Naive thymus-derived CD4-positive, alpha-beta T cell (primary cell): ENCODE data around the gene EPS8. TPM values are rescaled to one million over a fixed set of nuclear protein-coding genes. Genes with fewer than 3 reads are reported as not detected.

Source experiments
- ATAC-seq: fragments of 150-1000 bp; cut with Tn5 transposase; 2 replicates; pipeline ENCODE4 v1.10.0; 2021; ENCODE audit warnings: mild to moderate bottlenecking, moderate library complexity
- CTCF ChIA-PET: fragments of 350-600 bp; sonication (Branson Sonifier 250); formaldehyde crosslinking; loops from one replicate; lab custom pipeline; 2021; ENCODE audit warnings: antibody characterized with exemption; lab: Charles Lee
- POLR2A ChIA-PET: fragments of 350-600 bp; sonication (Branson Sonifier 250); formaldehyde crosslinking; loops from one replicate; lab custom pipeline; 2021; ENCODE audit warnings: antibody characterized with exemption, inconsistent platforms; lab: Charles Lee
- DNase-seq, 9 donors: peaks; one replicate each; pipeline versions ENCODE4 v3.0.0 to v3.0.0-alpha.2; 2020 to 2022; ENCODE audit warnings: mixed read lengths in 1 of 9
- H3K27ac ChIP-seq: one replicate; pipeline ENCODE4 v1.7.0; 2013; ENCODE audit warnings: mild to moderate bottlenecking, low read depth, low read length, moderate library complexity
- H3K27me3 ChIP-seq, 2 donors: one replicate each; pipeline ENCODE4 v1.7.0; 2013; ENCODE audit warnings: low read length in 2 of 2, mild to moderate bottlenecking in 2 of 2, moderate library complexity in 2 of 2; ENCODE audit not compliant: control insufficient read depth in 2 of 2, insufficient read depth in 2 of 2
- H3K36me3 ChIP-seq, 3 experiments: 1 replicate in 2 of 3; 2 replicates in 1 of 3; pipeline ENCODE4 v1.7.0; 2013; ENCODE audit warnings: low read length in 3 of 3, mild to moderate bottlenecking in 3 of 3, moderate library complexity in 1 of 3; ENCODE audit not compliant: insufficient read depth in 3 of 3, control insufficient read depth in 2 of 3
- H3K4me1 ChIP-seq, 2 donors: one replicate each; pipeline ENCODE4 v1.7.0; 2013; ENCODE audit warnings: low read length in 2 of 2, mild to moderate bottlenecking in 2 of 2, moderate library complexity in 1 of 2; ENCODE audit not compliant: control insufficient read depth in 2 of 2, insufficient read depth in 2 of 2
- H3K4me3 ChIP-seq: 2 replicates; pipeline ENCODE4 v1.7.0; 2013; ENCODE audit warnings: mild to moderate bottlenecking, low read length
- H3K9me3 ChIP-seq, 3 experiments: 1 replicate in 2 of 3; 2 replicates in 1 of 3; pipeline ENCODE4 v1.7.0; 2013; ENCODE audit warnings: low read length in 3 of 3; ENCODE audit not compliant: control insufficient read depth in 2 of 3
- H3K27ac Mint-ChIP-seq, 9 donors: one replicate each; pipeline ENCODE4 v1.8.0; 2020 to 2022; ENCODE audit warnings: mixed read lengths in 9 of 9, mild to moderate bottlenecking in 8 of 9, moderate library complexity in 5 of 9, inconsistent platforms in 2 of 9
- H3K27me3 Mint-ChIP-seq, 5 donors: one replicate each; pipeline ENCODE4 v1.8.0; 2021 to 2022; ENCODE audit warnings: mixed read lengths in 5 of 5, mild to moderate bottlenecking in 1 of 5
- H3K36me3 Mint-ChIP-seq, 5 donors: one replicate each; pipeline ENCODE4 v1.8.0; 2020 to 2022; ENCODE audit warnings: mixed read lengths in 5 of 5, mild to moderate bottlenecking in 3 of 5, inconsistent platforms in 1 of 5
- H3K4me1 Mint-ChIP-seq, 7 donors: one replicate each; pipeline ENCODE4 v1.8.0; 2020 to 2022; ENCODE audit warnings: mixed read lengths in 7 of 7, mild to moderate bottlenecking in 3 of 7, inconsistent platforms in 1 of 7
- H3K4me3 Mint-ChIP-seq, 10 donors: one replicate each; pipeline ENCODE4 v1.8.0; 2020 to 2022; ENCODE audit warnings: mild to moderate bottlenecking in 10 of 10, mixed read lengths in 10 of 10, moderate library complexity in 6 of 10, inconsistent platforms in 2 of 10
- H3K9me3 Mint-ChIP-seq, 11 donors: one replicate each; pipeline ENCODE4 v1.8.0; 2020 to 2022; ENCODE audit warnings: mixed read lengths in 11 of 11, mild to moderate bottlenecking in 4 of 11, inconsistent platforms in 1 of 11, moderate library complexity in 1 of 11
- intact Hi-C, 2 donors: fragments of 100-400 bp; cut with micrococcal nuclease; formaldehyde crosslinking; loops; one replicate each; pipeline ENCODE4 v1.15.1; 2023
- polyA plus RNA-seq, 2 donors: library from polyadenylated mRNA; unstranded; fragments of 300-500 nt; fragmentation: Illumina TruSeq; gene quantifications; one replicate each; pipeline ENCODE4 v1.2.3, GENCODE V29; 2021
- total RNA-seq, 6 experiments: library from RNA in 5 of 6; stranded (reverse) in 5 of 6; gene quantifications; 1 replicate in 5 of 6; 2 replicates in 1 of 6; pipeline ENCODE4 v1.2.3 and lab custom pipeline; 2021 to 2026

Gene EPS8
- total and polyA plus RNA-seq, 7 experiments from 2014 or later, result 1.9 to 3.1 (median 2.5) TPM

DNA sequence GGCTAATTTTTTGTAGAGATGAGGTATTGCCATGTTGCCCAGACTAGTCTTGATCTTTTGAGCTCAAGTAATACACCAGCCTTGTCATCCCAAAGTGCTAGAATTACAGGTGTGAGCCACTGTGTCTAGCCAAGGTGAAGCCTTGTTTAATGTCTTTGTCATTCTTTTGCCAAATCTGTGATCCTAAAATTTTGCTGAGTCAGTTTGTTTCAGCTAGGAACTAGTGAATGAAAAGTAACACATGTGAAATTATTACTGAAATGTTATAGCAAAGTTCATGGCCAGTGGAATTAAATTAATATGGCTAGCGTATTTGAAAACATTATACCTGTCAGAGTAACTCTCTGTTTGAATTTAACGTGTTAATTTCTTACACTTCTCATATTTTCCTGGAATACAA, 26.5 kb upstream of the EPS8 start:
- Histone ChIP-seq H3K9me3 (peaks cover 0 to 7% (median 0%) of the 10 kb centered on the region in 3 experiments), H3K27me3 (no peaks in the 10 kb centered on the region), H3K4me3 (no peak overlapping the region), H3K36me3 (no peaks in the 10 kb centered on the region), H3K4me1 (no peaks in the 10 kb centered on the region), H3K27ac (no peak overlapping the region)
- CTCF ChIA-PET, result no interaction called here
- Mint-ChIP-seq H3K36me3 (no peaks in the 10 kb centered on the region), H3K27me3 (peaks cover 5 to 19% (median 13%) of the 10 kb centered on the region in 5 donors), H3K4me3 (no peak overlapping the region), H3K4me1 (no peaks in the 10 kb centered on the region), H3K27ac (no peak overlapping the region), H3K9me3 (peaks cover 0 to 11% (median 3%) of the 10 kb centered on the region in 11 donors)
- POLR2A ChIA-PET, result no interaction called here
- intact Hi-C loops, result no loop called here
- DNase-seq (no peak), ATAC-seq (no peak)

DNA sequence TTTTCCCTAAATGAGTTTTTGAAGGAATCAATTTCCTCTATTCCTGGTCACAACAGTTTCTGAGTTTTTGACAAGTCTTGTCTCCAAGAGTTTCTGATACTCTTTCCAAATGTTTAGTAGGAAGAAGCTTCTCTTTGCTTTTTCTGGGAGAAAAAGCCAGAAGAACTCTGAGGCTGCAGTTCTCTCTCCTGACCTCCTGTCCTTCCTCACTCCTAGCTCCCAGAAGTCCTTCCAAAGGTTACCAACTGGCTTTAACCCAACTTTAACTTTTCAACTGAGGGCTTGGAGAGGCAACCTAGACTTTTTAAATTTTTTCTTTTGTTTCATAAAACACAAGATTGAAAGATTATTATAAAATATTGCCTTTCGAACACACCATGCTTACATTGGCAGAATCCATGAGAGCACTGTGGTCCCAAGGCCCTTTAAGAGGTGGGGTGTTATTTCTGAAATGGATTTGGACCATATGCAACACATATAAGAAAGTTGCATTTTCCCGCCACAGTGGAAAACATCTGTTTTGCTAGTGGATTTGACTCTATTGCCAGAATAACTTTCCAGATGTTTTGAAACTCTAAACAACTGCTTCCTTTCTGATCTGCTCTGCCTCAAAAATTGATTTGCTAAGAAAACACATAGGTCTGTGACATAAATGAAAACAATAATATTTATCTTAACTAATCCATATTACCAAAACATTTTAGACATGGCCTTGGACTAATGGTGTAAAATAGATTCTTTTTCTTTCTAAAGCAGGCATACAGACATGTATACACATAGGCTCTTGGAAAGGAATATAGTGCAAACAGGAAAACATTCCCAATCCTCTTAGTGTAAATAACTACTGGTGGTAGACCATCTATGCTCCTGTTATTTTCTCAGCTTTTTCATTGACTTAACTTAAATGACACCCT, 22.3 kb upstream of the EPS8 start:
- no peaks in the 10 kb centered on the region for H3K9me3 ChIP-seq
- no peak for DNase-seq
- Mint-ChIP-seq H3K27me3 (peaks cover 5 to 24% (median 12%) of the 10 kb centered on the region in 5 donors), H3K27ac (no peak overlapping the region), H3K4me3 (no peak overlapping the region), H3K36me3 (no peaks in the 10 kb centered on the region), H3K9me3 (no peaks in the 10 kb centered on the region), H3K4me1 (peaks cover 0 to 1% (median 0%) of the 10 kb centered on the region in 7 donors)
- ATAC-seq, result no peak
- POLR2A ChIA-PET, result interaction anchor here (1.6 kb wide), 1 partner anchor 23 kb away, joined by 3 read pairs; the partner anchor contains the start of gene EPS8
- intact Hi-C loops, result no loop called here
- CTCF ChIA-PET, result no interaction called here
- no peak overlapping the region for H3K27ac ChIP-seq
- H3K4me3 ChIP-seq, result no peak overlapping the region
- no peaks in the 10 kb centered on the region for H3K4me1 ChIP-seq
- no peaks in the 10 kb centered on the region for H3K27me3 ChIP-seq
- H3K36me3 ChIP-seq, result no peaks in the 10 kb centered on the region

DNA sequence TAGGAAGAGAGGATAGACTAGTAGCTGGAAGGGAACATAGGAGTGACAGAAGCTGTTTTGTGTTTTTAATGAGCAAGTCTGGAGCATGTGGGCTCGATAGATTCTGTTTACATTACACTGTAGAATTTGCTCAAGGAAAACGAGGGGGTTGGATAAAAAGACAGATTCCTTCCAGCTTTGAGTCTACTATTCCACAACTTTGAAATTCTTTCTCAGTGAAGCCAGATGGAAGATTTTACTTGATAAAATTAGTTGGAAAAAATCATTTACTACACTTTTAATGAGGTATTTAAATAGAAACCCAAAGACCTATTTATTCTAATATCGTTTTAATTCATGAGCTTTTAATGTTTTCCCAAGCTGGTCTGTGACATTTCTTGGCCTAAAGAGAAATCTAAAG, 19.5 kb upstream of the EPS8 start:
- no peak overlapping the region for H3K4me3 ChIP-seq
- Mint-ChIP-seq H3K9me3 (no peaks in the 10 kb centered on the region), H3K36me3 (no peaks in the 10 kb centered on the region), H3K4me1 (peaks cover 0 to 1% (median 0%) of the 10 kb centered on the region in 7 donors), H3K27ac (no peak overlapping the region), H3K27me3 (peaks cover 5 to 25% (median 12%) of the 10 kb centered on the region in 5 donors), H3K4me3 (no peak overlapping the region)
- intact Hi-C loops, result no loop called here
- H3K27ac ChIP-seq, result no peak overlapping the region
- no peak for ATAC-seq
- no peak for DNase-seq
- no peaks in the 10 kb centered on the region for H3K4me1 ChIP-seq
- H3K9me3 ChIP-seq, result no peaks in the 10 kb centered on the region
- ChIA-PET CTCF (no interaction called here), POLR2A (no interaction called here)
- no peaks in the 10 kb centered on the region for H3K27me3 ChIP-seq
- no peaks in the 10 kb centered on the region for H3K36me3 ChIP-seq

DNA sequence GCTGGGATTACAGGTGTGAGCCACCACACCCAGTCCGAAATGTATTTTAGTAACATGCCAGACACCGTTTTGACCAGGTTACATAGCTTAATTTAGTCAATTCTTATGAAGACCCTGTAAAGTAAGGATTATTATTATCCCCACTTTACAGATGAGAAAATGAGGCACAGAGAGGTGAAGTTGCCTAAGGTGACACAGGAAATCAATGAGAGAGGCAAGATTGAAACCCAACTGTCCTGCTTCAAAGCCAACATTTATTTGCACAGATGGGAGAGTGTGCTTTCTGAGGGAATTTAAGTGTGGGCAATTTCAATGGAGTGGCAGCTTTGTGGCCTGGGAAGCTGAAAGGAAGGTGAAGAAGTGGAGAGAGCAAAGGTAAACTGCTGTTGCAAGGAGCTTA, 19.1 kb upstream of the EPS8 start:
- intact Hi-C loops, result no loop called here
- no peak overlapping the region for H3K4me3 Mint-ChIP-seq
- no peaks in the 10 kb centered on the region for H3K9me3 Mint-ChIP-seq
- POLR2A ChIA-PET, result no interaction called here
- no peaks in the 10 kb centered on the region for H3K4me1 ChIP-seq
- no peaks in the 10 kb centered on the region for H3K36me3 Mint-ChIP-seq
- H3K27me3 ChIP-seq, result no peaks in the 10 kb centered on the region
- ATAC-seq (no peak), DNase-seq (no peak)
- no peak overlapping the region for H3K27ac ChIP-seq
- no peaks in the 10 kb centered on the region for H3K9me3 ChIP-seq
- no peak overlapping the region for H3K27ac Mint-ChIP-seq
- CTCF ChIA-PET, result no interaction called here
- H3K4me3 ChIP-seq, result no peak overlapping the region
- peaks cover 0 to 1% (median 0%) of the 10 kb centered on the region in 7 donors for H3K4me1 Mint-ChIP-seq
- peaks cover 5 to 25% (median 10%) of the 10 kb centered on the region in 5 donors for H3K27me3 Mint-ChIP-seq
- H3K36me3 ChIP-seq, result no peaks in the 10 kb centered on the region

DNA sequence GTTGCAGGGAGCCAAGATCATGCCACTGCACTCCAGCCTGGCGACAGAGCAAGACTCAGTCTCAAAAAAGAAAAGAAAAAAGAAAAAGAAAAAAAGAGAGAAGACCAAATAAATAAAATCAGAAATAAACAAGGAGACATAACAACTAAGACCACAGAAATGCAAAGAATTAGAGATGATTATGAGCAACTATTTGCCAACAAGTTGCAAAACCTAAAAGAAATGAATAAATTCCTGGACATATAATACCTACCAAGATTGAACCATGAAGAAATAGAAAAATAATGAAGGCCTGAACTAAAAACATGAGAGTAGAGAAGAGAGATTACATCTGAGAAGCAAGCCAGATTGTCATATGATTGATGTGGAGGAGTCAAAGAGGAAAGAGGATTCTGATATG, 17.6 kb upstream of the EPS8 start:
- Histone ChIP-seq H3K9me3 (no peaks in the 10 kb centered on the region), H3K36me3 (no peaks in the 10 kb centered on the region), H3K27me3 (no peaks in the 10 kb centered on the region), H3K27ac (no peak overlapping the region), H3K4me3 (no peak overlapping the region), H3K4me1 (no peaks in the 10 kb centered on the region)
- Mint-ChIP-seq H3K36me3 (no peaks in the 10 kb centered on the region), H3K9me3 (no peaks in the 10 kb centered on the region), H3K27ac (no peak overlapping the region), H3K4me3 (no peak overlapping the region), H3K27me3 (peaks cover 0 to 16% (median 10%) of the 10 kb centered on the region in 5 donors), H3K4me1 (peaks cover 0 to 1% (median 0%) of the 10 kb centered on the region in 7 donors)
- ChIA-PET POLR2A (no interaction called here), CTCF (no interaction called here)
- intact Hi-C loops, result no loop called here
- no peak for DNase-seq
- no peak for ATAC-seq

DNA sequence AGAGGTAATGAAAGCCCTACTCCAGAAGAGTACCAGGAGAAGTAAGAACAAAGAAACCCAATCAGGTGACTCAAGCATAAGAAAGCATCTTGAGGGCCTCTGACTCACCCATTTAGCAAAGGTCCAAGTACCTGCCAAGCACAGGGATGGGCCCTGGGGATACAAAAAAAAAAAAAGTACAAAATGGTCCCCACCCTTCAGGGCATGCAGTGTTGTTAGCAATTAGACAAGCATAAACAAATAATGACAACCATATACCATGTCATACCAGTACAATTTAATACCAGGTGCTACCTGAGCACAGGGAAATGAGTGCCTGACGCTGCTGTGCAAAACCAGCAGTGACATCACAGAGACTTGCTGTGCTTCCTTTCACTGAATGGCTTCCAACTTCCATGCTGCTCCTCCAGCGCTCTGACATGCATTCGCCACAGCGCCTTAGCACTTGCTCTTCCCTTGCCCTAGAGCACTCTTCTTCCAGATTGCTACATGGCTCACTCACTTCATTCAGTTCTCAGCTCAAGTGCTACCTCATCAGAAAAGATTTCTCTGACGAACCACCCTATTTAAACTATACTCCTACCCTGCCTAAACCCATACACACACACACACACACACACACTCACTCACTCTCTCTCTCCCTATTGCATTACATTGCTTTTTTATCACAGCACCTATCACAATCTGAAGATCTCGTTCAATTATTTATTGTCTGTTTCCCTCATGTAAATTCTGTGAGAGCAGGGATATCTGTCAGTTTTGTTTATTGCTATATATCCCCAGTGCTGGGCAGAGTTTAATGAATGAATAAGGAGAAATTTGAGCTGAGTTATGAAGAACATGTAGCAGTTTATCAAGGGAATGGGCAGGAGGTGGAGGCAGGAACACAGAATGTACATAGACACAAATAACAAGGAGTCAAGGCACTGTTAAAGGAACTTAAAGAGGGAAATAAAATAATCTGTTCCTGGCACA, 12.9 kb upstream of the EPS8 start:
- no peak for ATAC-seq
- CTCF ChIA-PET, result no interaction called here
- H3K4me1 Mint-ChIP-seq, result no peaks in the 10 kb centered on the region

More for the DNA sequence above, 12.9 kb upstream of the EPS8 start:
- H3K4me3 ChIP-seq, result no peak overlapping the region
- intact Hi-C loops, result no loop called here
- H3K36me3 ChIP-seq, result no peaks in the 10 kb centered on the region
- H3K27me3 ChIP-seq, result no peaks in the 10 kb centered on the region
- no peak for DNase-seq
- no peaks in the 10 kb centered on the region for H3K36me3 Mint-ChIP-seq
- H3K27me3 Mint-ChIP-seq, result peaks cover 0 to 27% (median 15%) of the 10 kb centered on the region in 5 donors
- no peak overlapping the region for H3K4me3 Mint-ChIP-seq
- H3K27ac ChIP-seq, result no peak overlapping the region
- H3K27ac Mint-ChIP-seq, result no peak overlapping the region
- H3K4me1 ChIP-seq, result no peaks in the 10 kb centered on the region
- H3K9me3 Mint-ChIP-seq, result peaks cover 0 to 1% (median 0%) of the 10 kb centered on the region in 11 donors
- POLR2A ChIA-PET, result no interaction called here
- H3K9me3 ChIP-seq, result no peaks in the 10 kb centered on the region
